ENCODE results near the gene FAM110A. TPM values are rescaled to one million over a fixed set of nuclear protein-coding genes. Genes with fewer than 3 reads are reported as not detected.

FAM110A gene
- total and polyA plus RNA-seq, 4 donors, result 8.6 to 17.9 (median 12.7) TPM

- ATAC-seq (ENCODE audit: insufficient read depth, low FRiP score), result no peak
- Histone ChIP-seq H3K27ac (ENCODE audit: low read depth in 1 of 2, low read length in 1 of 2) (peak overlapping the region in 1 of 2 donors; percentile 12), H3K4me1 (ENCODE audit: control insufficient read depth in 5 of 5, insufficient read depth in 5 of 5, low read length in 5 of 5) (peaks cover 0 to 29% (median 3%) of the 10 kb centered on the region in 5 donors), H3K9ac (ENCODE audit: insufficient read depth in 1 of 2, low read length in 2 of 2) (peak overlapping the region in 1 of 2 donors; percentile 9), H3K36me3 (ENCODE audit: control insufficient read depth in 4 of 4, insufficient read depth in 4 of 4, low read length in 4 of 4) (peaks cover 0 to 10% (median 2%) of the 10 kb centered on the region in 4 donors), H3K9me3 (ENCODE audit: control insufficient read depth in 4 of 4, insufficient read depth in 3 of 4, low read length in 3 of 4) (no peaks in the 10 kb centered on the region), H3K4me3 (no peak overlapping the region), H3K27me3 (ENCODE audit: control insufficient read depth in 3 of 3, insufficient read depth in 3 of 3, low read length in 2 of 3) (peaks cover 0 to 12% (median 0%) of the 10 kb centered on the region in 3 donors)
- TF ChIP-seq, protein P1, sequence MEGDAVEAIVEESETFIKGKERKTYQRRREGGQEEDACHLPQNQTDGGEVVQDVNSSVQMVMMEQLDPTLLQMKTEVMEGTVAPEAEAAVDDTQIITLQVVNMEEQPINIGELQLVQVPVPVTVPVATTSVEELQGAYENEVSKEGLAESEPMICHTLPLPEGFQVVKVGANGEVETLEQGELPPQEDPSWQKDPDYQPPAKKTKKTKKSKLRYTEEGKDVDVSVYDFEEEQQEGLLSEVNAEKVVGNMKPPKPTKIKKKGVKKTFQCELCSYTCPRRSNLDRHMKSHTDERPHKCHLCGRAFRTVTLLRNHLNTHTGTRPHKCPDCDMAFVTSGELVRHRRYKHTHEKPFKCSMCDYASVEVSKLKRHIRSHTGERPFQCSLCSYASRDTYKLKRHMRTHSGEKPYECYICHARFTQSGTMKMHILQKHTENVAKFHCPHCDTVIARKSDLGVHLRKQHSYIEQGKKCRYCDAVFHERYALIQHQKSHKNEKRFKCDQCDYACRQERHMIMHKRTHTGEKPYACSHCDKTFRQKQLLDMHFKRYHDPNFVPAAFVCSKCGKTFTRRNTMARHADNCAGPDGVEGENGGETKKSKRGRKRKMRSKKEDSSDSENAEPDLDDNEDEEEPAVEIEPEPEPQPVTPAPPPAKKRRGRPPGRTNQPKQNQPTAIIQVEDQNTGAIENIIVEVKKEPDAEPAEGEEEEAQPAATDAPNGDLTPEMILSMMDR (IDR thresholded peaks at IDR 0.05; ENCODE audit: control extremely low read depth, extremely low read depth), result no peak
- DNase-seq, result no peak
- 75 to 81% methylated on average over 9 of the region's 9 CpGs for WGBS, 2 donors
Observed at GRCh38 chr20:843912-844311, 10.4 kb downstream of the FAM110A start.

DNA sequence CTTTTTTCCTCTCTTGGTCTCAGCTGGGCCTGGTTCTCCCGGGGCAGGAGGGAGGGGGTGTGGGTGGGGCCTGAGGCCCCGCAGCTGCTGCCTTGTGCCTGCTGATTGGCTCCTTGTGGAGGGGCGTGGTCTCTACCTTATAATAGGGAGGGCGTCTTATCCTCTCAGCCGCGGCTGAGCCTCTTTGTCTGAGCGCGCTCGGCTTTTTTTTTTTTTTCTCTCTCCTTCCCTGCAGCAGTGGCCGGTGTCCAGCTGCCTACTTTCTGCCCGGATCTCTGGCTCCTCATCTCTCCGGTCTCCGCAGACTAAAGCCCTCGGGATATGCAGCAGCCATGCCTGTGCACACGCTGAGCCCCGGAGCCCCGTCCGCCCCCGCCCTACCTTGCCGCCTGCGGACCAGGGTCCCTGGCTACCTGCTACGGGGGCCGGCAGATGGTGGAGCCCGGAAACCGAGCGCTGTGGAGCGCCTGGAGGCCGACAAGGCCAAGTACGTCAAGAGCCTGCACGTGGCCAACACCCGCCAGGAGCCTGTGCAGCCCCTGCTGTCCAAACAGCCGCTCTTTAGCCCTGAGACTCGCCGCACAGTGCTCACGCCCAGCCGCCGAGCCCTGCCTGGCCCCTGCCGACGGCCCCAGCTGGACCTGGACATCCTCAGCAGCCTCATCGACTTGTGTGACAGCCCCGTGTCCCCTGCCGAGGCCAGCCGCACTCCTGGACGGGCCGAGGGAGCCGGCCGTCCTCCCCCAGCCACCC lies 11.1 kb downstream of the FAM110A start:
- WGBS, 2 donors, result 7 to 17% methylated on average over 42 to 47 of the region's 47 CpGs
- H3K9me3 ChIP-seq (ENCODE audit: control insufficient read depth in 4 of 4, insufficient read depth in 3 of 4, low read length in 3 of 4), result no peaks in the 10 kb centered on the region
- peaks cover 0 to 29% (median 3%) of the 10 kb centered on the region in 5 donors for H3K4me1 ChIP-seq (ENCODE audit: control insufficient read depth in 5 of 5, insufficient read depth in 5 of 5, low read length in 5 of 5)
- ATAC-seq (ENCODE audit: insufficient read depth, low FRiP score) (peak; percentile 92), DNase-seq (peak; percentile 95 to 97 (median 95))
- TF ChIP-seq, protein P1 (IDR thresholded peaks at IDR 0.05; ENCODE audit: control extremely low read depth, extremely low read depth), result no peak
- peaks cover 0 to 10% (median 2%) of the 10 kb centered on the region in 4 donors for H3K36me3 ChIP-seq (ENCODE audit: control insufficient read depth in 4 of 4, insufficient read depth in 4 of 4, low read length in 4 of 4)
- H3K27me3 ChIP-seq (ENCODE audit: control insufficient read depth in 3 of 3, insufficient read depth in 3 of 3, low read length in 2 of 3), result peaks cover 0 to 12% (median 0%) of the 10 kb centered on the region in 3 donors
- H3K27ac ChIP-seq (ENCODE audit: low read depth in 1 of 2, low read length in 1 of 2), result peak overlapping the region in 1 of 2 donors; percentile 60
- no peak overlapping the region for H3K9ac ChIP-seq (ENCODE audit: insufficient read depth in 1 of 2, low read length in 2 of 2)
- peak overlapping the region; percentile 12 for H3K4me3 ChIP-seq

- Histone ChIP-seq H3K9me3 (ENCODE audit: control insufficient read depth in 4 of 4, insufficient read depth in 3 of 4, low read length in 3 of 4) (no peaks in the 10 kb centered on the region), H3K9ac (ENCODE audit: insufficient read depth in 1 of 2, low read length in 2 of 2) (no peak overlapping the region), H3K36me3 (ENCODE audit: control insufficient read depth in 4 of 4, insufficient read depth in 4 of 4, low read length in 4 of 4) (peaks cover 0 to 10% (median 2%) of the 10 kb centered on the region in 4 donors), H3K27me3 (ENCODE audit: control insufficient read depth in 3 of 3, insufficient read depth in 3 of 3, low read length in 2 of 3) (peaks cover 0 to 12% (median 0%) of the 10 kb centered on the region in 3 donors), H3K27ac (ENCODE audit: low read depth in 1 of 2, low read length in 1 of 2) (peak overlapping the region in 1 of 2 donors; percentile 32), H3K4me1 (ENCODE audit: control insufficient read depth in 5 of 5, insufficient read depth in 5 of 5, low read length in 5 of 5) (peaks cover 0 to 29% (median 3%) of the 10 kb centered on the region in 5 donors), H3K4me3 (no peak overlapping the region)
- DNase-seq (no peak), ATAC-seq (ENCODE audit: insufficient read depth, low FRiP score) (no peak)
- WGBS, 2 donors, result 35 to 62% methylated on average over 36 to 50 of the region's 50 CpGs
- TF ChIP-seq, protein P1 (IDR thresholded peaks at IDR 0.05; ENCODE audit: control extremely low read depth, extremely low read depth), result no peak
Observed at GRCh38 chr20:845226-845868, 11.8 kb downstream of the FAM110A start.

Measured in lung (tissue), 12 donors.